Type B pancreatic cell (in vitro differentiated cells): Measurements from ENCODE around the gene ALLC. TPM values are rescaled to one million over a fixed set of nuclear protein-coding genes. Genes with fewer than 3 reads are reported as not detected.

ENCODE experiments used
- DNase-seq: peaks from one replicate; pipeline ENCODE4 v3.0.0; 2021; ENCODE audit warnings: mixed read lengths; ENCODE audit not compliant: unreplicated experiment; ENCODE audit errors: extremely low spot score
- H3K27ac Mint-ChIP-seq: 2 replicates; pipeline ENCODE4 v1.8.0; 2021; ENCODE audit warnings: mild to moderate bottlenecking, mixed read lengths
- H3K27me3 Mint-ChIP-seq: 2 replicates; pipeline ENCODE4 v1.8.0; 2021; ENCODE audit warnings: mixed read lengths
- H3K36me3 Mint-ChIP-seq: 2 replicates; pipeline ENCODE4 v1.8.0; 2021; ENCODE audit warnings: mixed read lengths
- H3K4me1 Mint-ChIP-seq: one replicate; pipeline ENCODE4 v1.8.0; 2021; ENCODE audit warnings: mixed read lengths; ENCODE audit not compliant: unreplicated experiment
- H3K4me3 Mint-ChIP-seq: 2 replicates; pipeline ENCODE4 v1.8.0; 2021; ENCODE audit warnings: mild to moderate bottlenecking, mixed read lengths
- H3K9me3 Mint-ChIP-seq: 2 replicates; pipeline ENCODE4 v1.8.0; 2021; ENCODE audit warnings: mixed read lengths
- CTCF ChIP-seq: fragments of 200-600 bp; sonication (generic); conservative IDR thresholded peaks from 2 replicates; pipeline ENCODE4 v1.5.0; 2021; ENCODE audit warnings: antibody characterized with exemption, mild to moderate bottlenecking
- total RNA-seq: library from RNA; stranded (reverse); gene quantifications from 2 replicates; pipeline ENCODE4 v1.2.1, GENCODE V29; 2021; ENCODE audit warnings: low replicate concordance

Gene ALLC
- total RNA-seq, 1 donor from 2014 or later = not detected

DNA sequence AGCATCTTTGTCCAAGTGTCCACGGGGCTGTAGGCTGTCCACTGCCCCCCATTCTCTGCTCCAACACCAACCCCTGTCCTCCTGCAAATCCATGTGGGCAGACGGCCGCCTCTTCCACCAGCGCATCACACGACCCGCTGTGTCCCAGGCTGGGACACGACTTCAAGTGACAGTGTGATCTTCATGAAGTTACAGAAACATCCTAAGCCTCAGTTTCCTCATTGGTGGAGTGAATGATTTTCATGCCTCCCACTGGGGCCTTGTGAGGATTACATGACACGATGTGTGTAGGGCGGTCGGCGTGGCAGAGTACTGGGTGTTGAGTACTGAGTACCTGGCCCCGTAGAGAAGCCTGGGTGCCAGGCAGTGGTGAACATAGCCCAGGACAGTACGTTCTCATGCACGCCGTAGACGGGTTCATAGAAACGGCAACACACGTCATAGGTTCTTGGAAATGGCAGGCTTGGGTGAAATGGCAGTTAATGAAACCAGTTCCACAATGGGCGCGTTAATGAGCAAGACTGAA lies 9.3 kb upstream of the ALLC start:
- H3K27ac Mint-ChIP-seq = no peak overlapping the region
- DNase-seq = no peak

DNA sequence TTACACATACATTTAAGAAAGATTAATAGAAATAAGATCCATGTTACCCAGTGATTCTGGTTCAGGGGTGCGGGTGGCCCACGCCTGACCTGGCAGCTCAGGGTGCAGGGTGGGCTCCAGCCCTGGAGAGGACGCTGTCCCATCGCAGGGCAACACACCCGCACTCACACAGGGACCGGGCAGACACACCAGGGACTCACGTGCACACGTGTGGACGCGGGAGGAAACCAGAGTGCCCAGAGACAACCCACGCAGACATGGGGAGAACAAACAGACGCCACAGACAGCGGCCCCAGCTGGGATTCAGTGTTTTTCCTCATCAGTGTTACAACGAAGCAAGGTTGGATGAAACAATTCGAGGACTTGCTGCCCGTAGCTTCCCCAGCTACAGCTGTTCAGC lies 8.4 kb upstream of the ALLC start:
- no peak for DNase-seq
- H3K27me3 Mint-ChIP-seq = peaks cover 5% of the 10 kb centered on the region
- no peaks in the 10 kb centered on the region for H3K9me3 Mint-ChIP-seq
- H3K36me3 Mint-ChIP-seq = no peaks in the 10 kb centered on the region
- H3K4me3 Mint-ChIP-seq = no peak overlapping the region
- no peak overlapping the region for H3K27ac Mint-ChIP-seq
- TF ChIP-seq CTCF = no peak
- peaks cover 15% of the 10 kb centered on the region for H3K4me1 Mint-ChIP-seq

More for the DNA sequence above, 9.3 kb upstream of the ALLC start:
- Mint-ChIP-seq H3K4me3 (no peak overlapping the region), H3K4me1 (peaks cover 15% of the 10 kb centered on the region), H3K27me3 (peaks cover 5% of the 10 kb centered on the region), H3K36me3 (no peaks in the 10 kb centered on the region), H3K9me3 (no peaks in the 10 kb centered on the region)
- TF ChIP-seq CTCF = no peak

DNA sequence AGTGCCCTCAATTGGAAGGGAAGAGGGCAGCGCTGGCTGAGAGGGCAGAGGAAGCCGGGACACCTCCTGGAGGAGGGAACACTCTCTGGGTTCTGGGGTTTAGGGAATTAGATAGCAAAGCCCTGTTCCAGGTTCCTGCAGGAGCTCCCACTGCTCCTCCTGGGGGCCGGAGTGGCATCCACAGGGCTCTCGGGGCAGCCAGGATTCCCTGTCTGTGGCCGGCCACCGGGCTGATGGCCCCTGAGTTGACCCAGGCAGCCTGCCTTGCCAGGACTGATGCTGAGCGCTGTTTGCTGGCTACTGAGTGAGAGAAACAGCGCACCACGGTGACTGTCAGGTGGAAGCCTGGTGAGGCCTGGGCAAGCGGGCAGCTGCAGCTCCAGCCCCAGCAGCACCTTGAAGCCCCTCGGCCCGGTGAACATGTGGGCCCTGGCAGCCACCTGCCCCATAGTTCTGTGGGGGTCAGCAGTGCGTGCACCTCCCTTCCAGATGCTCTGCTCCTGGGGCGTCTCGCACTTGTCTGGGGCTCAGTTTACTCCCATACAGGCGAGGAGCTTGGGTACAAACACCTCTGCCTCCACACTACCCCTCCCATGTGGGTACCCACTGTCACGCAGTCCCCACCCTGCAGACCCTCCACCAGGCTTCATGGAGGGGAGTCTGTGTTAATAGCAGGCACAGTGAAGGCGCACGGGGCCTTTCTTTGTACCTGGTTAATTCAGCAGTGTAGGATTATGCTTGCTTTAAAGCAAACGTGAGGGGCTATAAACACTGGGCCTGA lies 7.7 kb upstream of the ALLC start:
- Mint-ChIP-seq H3K36me3 (no peaks in the 10 kb centered on the region), H3K27me3 (peaks cover 5% of the 10 kb centered on the region), H3K4me3 (peak overlapping the region; percentile 80), H3K4me1 (peaks cover 19% of the 10 kb centered on the region), H3K27ac (peak overlapping the region; percentile 81), H3K9me3 (no peaks in the 10 kb centered on the region)
- no peak for DNase-seq
- TF ChIP-seq CTCF = no peak

GRCh38 chr2:3651691-3652648 lies 6.0 kb upstream of the ALLC start:
- no peak for TF ChIP-seq CTCF
- Mint-ChIP-seq H3K27me3 (peaks cover 5% of the 10 kb centered on the region), H3K36me3 (no peaks in the 10 kb centered on the region), H3K4me1 (peaks cover 26% of the 10 kb centered on the region), H3K4me3 (peak overlapping the region; percentile 81), H3K9me3 (no peaks in the 10 kb centered on the region), H3K27ac (peak overlapping the region; percentile 81)
- peak; percentile 81 for DNase-seq

DNA sequence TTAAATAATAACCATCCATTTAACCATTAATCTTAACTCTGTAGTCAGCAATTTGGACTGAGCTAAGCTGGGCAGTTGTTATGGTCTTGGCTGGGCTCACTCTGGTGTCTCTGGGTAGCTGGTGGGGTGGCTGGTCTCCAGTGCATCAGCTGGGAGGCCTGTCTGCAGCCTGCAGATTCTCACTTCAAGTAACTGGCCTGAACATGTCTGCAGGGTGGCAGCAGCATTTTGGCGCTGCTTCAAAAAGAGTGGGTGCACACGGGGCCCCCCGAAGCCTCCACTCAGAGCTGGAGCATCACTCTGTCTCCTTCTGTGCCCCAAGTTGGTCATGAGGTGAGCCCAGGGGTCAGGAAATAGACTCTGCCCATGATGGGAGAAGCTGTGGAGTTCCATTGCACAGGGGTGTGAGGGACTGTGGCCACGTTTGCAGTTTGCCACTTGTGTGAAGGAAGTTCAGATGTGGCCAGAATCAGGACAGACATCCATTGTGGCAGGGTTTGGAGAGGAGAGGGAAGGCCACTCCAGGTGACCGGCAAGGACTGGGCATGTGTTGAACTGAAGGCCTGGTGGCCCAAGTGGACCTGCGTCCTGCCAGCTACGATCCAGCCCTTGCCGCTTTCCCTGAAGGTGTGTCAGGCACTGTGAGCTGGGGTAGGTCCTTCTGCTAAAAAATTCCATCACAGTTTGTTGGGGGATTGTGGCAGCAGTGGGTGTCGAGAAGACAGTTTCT lies 4.9 kb upstream of the ALLC start:
- no peak for DNase-seq
- no peak for TF ChIP-seq CTCF
- H3K4me1 Mint-ChIP-seq = peaks cover 31% of the 10 kb centered on the region
- no peak overlapping the region for H3K27ac Mint-ChIP-seq
- no peak overlapping the region for H3K4me3 Mint-ChIP-seq
- no peaks in the 10 kb centered on the region for H3K9me3 Mint-ChIP-seq
- H3K27me3 Mint-ChIP-seq = peaks cover 5% of the 10 kb centered on the region
- no peaks in the 10 kb centered on the region for H3K36me3 Mint-ChIP-seq
